B cell (primary cell): ENCODE results near the gene XG.

Source experiments
- CTCF ChIP-seq: fragments of 200-600 bp; IDR thresholded peaks from one replicate; pipeline ENCODE4 v1.8.0; 2022; ENCODE audit warnings: antibody characterized with exemption, mild to moderate bottlenecking
- EZH2 ChIP-seq: IDR thresholded peaks from 2 replicates; pipeline ENCODE4 v1.6.1; 2012; ENCODE audit warnings: borderline replicate concordance, low read depth, mild to moderate bottlenecking, moderate library complexity, low read length; ENCODE audit not compliant: insufficient read depth, poor library complexity, severe bottlenecking

DNA sequence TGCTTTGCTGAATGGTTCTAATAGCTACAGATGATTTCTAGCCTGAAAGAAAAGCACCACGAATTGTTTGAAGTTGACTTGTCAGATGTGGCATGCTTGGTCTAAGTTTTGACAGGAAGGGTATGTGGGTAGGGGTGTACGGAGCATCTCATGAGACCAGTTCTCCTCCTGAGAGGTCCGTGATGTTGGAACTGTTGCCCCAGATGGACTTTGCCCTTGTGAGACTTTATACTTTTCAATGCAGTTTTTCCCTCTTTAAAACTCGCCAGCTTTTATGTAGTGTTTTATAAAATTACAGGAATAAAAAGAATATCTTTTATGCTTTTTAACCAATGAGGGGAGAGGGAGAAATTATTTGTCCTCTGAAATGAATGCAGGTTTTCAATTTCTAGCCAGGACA, 16.6 kb upstream of the XG start:
- TF ChIP-seq CTCF (no peak), EZH2 (no peak)
